Measurements from ENCODE around the gene RPL36A.

The RPL36A gene

DNA sequence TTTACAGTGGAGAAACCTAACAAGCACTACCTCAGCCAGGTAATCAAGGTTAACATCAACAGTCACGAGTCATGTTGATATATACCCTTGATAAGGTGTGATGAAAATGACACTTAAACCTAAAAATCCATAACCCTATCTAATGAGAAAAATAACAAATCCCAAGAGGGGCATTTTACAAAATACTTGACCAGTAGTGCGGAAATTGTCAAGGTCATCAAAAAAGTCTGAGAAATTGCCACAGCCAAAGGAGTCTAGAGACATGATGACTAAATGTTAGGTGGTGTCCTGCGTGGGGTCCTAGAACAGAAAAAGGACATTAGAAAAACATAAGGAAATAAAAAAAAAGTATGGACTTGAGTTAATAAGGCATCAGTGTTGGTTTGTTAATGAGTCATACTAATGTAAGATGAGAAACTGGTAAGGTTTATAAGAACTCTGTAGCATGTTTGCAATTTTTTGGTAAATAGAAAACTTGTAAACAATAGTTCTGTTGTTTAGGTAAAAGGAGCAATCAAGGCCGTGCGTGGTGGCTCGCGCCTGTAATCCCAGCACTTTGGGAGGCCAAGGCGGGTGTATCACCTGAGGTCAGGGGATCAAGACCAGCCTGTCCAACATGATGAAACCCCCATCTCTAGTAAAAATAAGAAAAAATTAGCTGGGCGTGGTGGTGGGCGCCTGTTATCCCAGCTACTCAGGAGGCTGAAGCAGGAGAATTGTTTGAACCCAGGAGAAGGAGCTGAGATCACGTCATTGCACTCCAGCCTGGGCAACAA lies 2.9 kb downstream of the RPL36A start:
- DNase-seq (ENCODE audit: low read depth in 2 of 2) = no peak

DNA sequence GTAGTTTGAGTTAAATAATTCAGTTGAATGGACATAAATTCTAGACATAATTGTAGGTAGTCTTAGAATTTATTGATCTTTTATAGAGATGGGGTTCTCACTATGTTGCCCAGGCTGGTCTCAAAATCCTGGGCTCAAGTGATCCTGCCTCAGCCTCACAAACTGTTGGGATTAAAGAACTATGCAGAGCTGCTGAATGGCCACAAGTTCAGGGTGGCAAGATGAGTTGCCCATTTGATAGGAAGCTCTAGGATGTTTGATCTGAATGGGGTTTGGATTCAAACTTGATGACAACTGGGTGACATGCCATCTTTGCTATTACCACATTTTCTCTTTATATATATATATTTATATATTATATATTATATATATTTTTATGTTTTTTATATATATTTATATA lies 3.6 kb downstream of the RPL36A start:
- no peak for DNase-seq (ENCODE audit: low read depth in 2 of 2)

DNA sequence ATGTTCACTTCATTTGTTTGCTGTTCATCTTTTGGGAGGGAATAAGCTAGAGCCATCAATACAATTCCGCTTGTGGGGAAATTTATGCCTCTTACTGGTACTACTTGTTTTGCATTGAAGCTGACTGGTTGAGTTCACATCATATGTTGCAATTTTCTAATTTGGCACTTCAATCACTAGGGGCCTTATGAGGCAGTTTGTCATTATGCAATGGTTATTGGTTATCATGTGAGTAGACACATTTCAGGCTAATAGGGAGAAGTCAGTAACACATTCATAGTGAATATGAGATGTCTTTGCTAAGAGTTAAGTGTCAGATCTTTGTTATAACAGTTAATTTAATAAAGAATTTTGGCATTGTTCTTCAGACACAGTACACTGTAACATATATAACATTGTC lies 5.0 kb downstream of the RPL36A start:
- no peak for DNase-seq (ENCODE audit: low read depth in 2 of 2)

DNA sequence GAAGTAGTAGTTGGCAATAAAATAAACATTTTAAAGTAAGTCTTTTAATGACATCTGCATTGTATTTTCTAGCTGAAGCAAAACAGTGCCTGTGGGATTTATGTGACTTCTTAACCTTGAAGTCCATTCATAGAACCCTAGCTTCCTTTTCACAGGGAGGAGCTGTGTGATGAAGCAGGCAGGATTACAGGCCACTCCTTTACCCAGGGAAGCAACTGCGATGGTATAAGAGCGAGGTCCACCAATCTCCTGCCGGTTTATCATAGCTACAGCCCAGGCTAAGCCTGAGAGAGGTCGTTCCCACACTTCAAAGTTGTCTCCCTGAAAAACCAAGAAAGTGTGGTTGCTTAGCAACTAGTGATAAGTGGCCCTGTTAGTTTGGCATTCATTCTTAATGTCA lies 7.0 kb downstream of the RPL36A start:
- no peak for DNase-seq (ENCODE audit: low read depth in 2 of 2)

DNA sequence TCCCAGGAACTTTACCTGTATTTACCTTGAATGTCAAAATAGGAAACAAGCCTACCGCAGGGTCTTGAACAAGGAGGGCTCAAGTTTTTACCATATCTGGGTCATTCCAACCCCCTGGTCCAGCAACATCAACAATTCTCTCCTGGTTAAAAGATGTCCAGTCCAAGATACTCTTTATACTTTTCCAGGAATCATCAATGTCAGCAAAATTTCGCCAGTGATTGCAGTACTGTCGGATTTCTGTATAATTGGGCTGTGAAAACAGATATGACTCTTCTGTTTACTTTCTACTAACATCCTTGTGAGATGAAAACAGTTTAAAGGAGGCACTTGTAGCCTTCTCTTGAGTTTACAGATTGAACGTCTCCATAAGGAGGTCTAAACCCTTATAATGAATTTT lies 7.9 kb downstream of the RPL36A start:
- DNase-seq (ENCODE audit: low read depth in 2 of 2) = no peak

DNA sequence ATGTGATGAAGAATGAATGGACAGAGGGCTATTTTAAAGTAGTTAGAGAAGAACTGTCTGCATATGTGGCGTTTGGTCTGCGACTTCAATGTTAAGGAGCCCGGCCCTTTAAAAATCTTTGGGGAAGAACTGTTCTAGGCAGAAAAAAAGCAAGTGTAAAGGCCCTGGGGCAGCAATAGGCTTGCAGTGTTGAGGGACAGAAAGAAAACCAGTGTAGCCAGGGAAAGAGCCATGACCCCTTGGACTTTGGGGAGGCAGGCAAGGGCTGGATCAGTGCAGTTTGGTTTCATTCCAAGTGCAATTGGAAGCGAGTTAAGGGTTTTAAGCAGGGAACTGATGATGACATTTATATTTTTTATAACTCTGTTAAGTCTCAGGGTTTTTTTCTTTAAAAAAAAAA lies 9.0 kb downstream of the RPL36A start:
- no peak for DNase-seq (ENCODE audit: low read depth in 2 of 2)

DNA sequence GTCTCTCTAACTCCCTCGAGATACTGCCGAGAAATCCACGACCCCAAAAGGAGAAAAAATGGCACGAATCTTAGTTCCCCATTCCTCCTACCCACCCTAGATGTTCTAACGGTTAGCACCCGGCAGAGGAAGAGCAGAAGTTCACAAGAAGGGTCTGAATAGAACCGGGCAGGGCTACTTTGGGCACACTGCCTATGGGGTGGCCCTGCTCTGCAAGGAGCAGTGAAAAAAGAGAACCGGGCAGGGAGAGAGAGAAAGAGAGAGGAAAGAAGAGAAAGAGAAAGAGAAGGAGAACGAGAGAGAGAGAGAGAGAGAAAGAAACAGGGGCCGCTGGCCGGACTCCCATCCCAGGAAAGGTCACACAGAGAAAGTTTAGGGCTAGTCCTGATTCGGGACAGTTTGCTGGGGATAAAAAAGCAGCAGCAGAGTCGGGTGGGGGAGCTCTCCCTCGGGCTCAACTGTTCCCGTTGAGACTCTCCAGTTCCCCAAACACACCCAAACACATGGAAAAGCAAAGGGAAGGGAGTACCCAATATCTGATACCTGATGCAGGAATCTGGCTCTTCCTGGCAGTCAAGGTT lies 16.4 kb downstream of the RPL36A start:
- no peak for DNase-seq (ENCODE audit: low read depth in 2 of 2)

DNA sequence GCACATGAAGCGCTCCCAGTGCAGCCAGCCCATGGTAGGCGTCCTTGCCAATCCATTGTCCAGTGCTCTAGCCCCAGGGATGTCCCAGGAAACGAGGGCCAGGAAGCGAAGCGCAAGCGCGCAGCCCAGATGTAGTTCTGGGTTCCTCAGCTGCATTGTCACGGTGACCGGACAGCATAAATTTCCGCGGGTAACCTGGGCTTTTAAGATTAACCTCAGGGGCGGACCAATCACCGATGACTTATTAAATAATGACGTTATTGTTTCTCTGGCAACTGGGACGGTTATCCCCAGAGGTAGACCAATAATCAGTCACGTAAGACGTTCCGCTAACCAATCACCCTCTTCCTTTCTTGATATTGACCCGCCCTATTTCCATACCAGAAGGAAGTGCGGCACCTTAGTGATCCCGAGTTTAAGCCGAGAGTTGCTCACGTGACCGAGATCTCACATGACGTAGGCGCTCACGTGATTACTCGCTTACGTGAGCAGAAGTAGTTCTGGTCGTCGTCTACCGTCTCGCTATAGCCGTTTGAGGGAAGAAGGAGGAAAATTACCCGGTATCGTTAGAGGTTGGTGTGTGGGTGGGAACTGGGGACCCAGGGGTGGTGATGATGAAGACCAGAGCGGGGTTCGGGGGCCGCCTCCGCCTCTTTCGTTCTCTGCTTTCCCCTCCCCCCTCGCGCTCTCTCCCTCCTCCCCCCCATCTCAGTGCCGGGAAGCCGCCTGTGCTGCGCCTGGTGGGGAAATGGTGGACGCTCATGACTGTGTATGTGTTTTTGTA lies 17.1 kb downstream of the RPL36A start, which contains the start of the genes GLA and HNRNPH2:
Gene GLA, minus strand, starts transcription at position 178 of the 784 bp plus-strand sequence. Its CDS starts 22 bp downstream, at position 156.
Gene HNRNPH2, plus strand, starts transcription at position 475 of the 784 bp plus-strand sequence. CDS start 3,767 bp downstream, outside the sequence.
- DNase-seq (ENCODE audit: low read depth in 2 of 2) = peak; percentile 66 to 74

DNA sequence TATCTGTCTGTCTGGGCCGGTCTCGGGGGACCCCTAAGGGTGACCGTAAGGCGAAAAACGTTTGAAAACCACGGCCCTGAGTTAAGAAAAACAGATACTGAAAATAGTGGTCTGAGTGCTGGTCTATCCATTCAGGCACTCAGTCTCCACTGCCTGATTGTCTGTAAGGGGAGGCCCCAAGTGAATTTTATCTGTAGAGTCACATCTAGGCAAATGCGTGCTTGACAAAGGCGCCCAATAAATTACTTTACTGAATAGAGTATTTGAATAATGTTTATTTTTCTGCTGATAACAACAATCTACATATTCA lies 17.7 kb downstream of the RPL36A start:
- no peak for DNase-seq (ENCODE audit: low read depth in 2 of 2)

DNA sequence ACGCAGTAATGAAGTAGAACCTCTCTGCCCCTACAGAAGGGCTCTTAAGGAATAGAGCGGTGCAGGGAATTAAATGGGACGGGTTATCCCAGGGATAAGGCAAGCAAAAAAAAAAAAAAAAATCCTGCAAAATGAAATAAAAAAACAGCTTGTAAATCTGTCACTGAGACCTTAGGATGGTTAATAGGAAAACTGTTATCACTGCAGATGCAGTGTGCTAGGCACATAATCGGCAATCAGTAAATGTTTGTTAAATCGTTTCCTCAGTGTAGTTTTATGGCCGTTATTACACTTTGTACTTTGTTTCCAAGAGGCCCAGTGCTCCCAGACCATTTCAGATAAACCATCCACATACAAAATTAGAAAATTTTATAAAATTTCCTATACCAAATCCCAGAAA lies 18.2 kb downstream of the RPL36A start:
- no peak for DNase-seq (ENCODE audit: low read depth in 2 of 2)

DNA sequence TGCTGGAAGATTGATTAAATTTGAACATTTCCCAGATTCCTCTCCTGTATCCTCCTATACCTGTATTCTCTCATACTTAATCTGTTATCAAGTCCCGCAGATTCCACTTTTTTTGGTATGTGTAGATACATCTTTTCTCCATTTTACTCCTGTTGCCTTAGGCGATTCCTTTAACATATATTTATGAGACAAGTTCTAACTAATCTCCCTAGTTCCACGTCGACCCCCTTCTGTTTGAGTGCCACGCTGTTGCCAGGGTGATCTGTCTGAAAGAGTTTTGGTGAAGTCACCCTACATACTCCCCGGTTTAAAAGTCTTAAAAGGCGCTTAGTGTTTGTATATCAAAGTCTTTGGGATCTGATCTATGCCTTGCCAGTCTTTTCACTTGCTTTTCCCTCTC lies 19.6 kb downstream of the RPL36A start:
- no peak for DNase-seq (ENCODE audit: low read depth in 2 of 2)

DNA sequence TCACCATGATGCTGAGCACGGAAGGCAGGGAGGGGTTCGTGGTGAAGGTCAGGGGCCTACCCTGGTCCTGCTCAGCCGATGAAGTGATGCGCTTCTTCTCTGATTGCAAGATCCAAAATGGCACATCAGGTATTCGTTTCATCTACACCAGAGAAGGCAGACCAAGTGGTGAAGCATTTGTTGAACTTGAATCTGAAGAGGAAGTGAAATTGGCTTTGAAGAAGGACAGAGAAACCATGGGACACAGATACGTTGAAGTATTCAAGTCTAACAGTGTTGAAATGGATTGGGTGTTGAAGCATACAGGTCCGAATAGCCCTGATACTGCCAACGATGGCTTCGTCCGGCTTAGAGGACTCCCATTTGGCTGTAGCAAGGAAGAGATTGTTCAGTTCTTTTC lies 21.2 kb downstream of the RPL36A start:
- DNase-seq (ENCODE audit: low read depth in 2 of 2) = no peak

DNA sequence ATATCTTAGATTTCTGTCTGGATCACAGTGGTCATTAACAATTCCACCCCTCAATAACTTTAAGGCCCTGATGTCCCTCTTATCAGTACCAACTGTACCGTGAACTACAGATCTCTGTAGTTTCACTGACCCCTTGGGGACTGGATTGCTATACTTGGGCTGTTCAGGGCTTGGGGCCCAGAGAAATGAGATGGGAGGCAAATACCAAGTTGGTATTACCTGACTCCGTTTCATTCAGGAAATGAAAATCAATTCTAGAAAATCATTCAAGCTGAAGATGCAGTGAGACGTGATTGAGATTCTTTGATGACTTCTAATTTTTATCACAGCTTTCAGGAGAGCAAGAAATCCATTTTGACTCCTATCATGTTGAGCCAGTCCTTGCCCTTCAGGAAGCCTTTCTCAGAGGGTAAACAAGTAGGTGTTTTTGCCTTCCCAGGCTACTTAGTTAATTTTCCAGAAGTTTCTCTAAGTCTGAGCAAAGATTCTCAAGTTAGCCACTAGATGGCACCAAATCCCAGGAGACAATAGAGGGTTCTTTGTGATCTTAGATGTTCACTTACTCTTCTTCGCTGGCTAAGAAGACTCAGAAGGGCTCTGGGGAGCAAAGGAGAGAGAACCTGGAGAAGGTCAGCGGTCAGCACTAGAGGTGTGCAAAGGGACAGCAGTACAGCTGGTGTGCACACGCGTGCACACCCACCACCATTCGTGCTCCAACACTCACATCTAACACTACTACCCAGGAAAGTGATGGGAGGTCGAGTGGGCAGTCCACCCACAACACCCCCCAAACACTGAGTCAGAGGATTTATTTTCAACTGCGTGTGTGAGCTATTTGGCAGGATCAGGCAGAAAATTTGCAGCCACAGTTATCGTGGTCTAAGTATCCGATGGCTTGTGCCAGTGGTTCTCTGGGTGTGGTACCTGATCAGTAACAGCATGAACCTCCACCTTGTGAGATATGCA lies 24.7 kb downstream of the RPL36A start:
- DNase-seq (ENCODE audit: low read depth in 2 of 2) = peak in 1 of 2 donors; percentile 30

DNA sequence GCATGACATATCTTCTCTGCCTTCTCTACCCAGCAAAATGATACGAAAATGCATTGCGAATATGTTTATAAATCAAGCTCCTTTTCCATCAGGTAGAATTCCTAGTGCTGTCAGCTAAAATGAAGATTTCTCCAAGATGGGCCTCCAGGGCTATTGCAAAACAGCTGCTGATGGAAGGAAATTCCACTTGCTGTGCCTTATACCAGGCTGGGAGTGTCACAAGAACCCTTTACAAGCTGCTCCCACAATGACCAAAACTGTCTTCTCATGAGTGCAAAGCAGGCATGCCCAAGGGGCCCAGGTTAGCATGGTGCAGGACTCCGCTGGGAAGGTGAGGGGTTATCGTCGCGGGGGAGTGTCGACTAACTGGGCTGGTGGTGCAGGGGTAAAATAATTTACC lies 25.9 kb downstream of the RPL36A start:
- DNase-seq (ENCODE audit: low read depth in 2 of 2) = no peak

DNA sequence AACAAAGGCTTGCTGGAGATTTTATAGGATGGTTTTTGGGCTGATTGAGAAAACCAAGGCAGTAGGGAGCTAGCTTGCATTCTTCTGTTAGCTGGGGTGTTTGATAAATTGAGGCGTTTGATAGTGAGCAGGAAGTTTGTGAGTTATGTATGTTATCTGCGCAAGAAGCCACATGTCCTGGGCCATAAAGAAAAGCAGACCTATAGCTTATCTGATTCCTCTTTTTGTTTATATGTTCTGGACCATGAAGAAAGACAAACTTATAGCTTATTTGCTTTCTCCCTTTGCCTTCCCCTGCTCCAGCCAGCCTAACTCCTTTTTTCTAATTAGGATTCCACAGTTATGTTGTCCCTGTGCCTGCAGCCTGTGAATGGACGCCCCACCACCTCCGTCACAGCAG lies 26.4 kb downstream of the RPL36A start:
- DNase-seq (ENCODE audit: low read depth in 2 of 2) = no peak

DNA sequence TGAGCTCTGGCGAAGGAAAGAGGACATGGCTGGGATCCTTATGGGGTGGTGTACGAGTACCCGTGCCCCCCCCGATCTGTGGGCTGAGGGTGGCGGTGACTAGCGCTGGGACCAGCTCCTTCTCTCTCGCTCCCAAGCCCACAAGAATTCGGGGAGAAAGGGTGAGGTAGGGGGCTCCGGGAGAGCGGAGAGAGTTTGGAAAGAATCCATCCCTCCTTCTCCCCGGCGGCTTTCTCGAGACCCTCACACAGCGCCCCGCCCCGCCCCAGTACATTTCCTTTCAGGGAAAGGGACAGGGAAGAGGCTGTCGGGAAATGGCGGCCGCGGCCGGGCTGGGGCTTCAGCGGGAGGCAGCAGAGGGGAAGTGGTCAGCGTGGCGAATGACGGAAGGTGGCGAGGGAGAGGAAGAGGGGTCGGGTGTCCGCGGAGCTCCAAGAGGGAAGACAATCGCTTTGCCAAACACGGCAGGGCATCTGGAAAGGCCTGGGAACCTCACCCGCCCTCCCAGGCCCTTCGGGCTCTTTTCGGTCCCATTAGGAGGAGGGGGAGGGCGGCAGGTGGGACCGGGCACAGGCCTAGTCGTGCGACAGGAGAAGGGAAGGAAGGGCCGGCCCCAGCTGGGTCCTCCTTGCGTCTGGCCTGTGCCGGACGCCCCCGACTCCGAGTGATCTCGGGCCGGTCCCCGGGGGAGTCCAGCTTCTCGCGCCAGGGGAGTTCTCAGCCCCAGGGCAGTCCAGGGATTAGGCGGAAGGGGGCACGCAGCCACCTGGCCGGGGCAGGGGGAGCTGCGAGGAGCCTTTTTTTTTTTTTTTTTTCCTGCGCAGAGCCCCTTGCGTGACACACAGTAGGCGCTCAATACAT lies 27.4 kb downstream of the RPL36A start:
- DNase-seq (ENCODE audit: low read depth in 2 of 2) = peak in 1 of 2 donors; percentile 37

DNA sequence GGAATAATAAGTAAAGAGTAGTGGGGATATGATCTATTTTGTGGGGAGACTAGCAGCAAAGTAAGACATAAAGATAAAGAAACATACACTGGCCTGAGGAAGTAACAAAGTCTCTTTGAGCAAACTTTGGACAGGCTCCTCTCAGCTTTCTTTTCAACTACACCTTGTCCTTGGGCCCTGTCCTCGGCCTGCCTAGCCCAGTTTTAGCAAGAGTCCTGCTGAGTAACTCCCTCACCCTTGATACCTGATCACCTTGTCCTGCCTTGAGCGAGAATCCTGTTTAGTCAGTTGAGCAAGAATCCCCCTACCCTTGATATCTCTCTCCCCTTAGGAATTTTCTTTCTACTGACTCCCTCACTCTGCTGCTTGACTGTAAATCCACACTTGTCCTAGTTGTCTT lies 28.7 kb downstream of the RPL36A start:
- no peak for DNase-seq (ENCODE audit: low read depth in 2 of 2)

DNA sequence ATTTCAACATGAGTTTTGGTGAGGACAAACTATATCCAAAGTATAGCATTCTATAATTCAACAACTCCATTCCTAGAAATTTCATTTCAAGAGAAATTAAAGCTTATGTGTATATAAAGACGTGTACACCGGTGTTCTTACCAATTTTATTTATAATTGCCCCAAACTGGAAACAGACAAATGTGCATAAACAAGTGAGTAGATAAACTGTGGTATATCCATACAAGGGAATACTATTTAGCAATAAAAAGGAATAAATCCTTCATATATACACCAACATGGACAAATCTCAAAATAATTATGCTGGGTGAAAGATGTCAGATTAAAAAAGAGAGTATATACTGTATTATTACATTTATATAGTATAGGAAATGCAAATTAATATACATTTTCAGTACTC lies 37.1 kb downstream of the RPL36A start:
- no peak for DNase-seq (ENCODE audit: low read depth in 2 of 2)

DNA sequence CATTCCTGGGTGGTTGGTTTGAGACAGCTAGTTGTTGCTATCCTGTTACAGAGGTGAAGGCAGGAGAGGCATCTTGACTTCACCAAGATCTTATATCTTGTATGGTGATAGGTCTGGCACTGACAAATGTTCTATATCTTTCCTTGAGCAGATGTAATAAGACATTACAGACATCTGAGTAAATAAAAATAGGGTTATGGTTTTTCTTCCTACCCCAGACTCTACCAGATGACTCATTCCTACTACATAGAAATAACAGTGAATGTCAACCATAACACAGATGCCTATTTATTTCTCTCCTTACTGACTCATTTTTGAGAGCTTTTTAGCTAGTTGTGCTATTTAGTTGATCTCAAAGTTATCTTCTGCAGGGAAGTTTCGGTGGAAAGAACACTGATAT lies 39.1 kb downstream of the RPL36A start:
- no peak for DNase-seq (ENCODE audit: low read depth in 2 of 2)

DNA sequence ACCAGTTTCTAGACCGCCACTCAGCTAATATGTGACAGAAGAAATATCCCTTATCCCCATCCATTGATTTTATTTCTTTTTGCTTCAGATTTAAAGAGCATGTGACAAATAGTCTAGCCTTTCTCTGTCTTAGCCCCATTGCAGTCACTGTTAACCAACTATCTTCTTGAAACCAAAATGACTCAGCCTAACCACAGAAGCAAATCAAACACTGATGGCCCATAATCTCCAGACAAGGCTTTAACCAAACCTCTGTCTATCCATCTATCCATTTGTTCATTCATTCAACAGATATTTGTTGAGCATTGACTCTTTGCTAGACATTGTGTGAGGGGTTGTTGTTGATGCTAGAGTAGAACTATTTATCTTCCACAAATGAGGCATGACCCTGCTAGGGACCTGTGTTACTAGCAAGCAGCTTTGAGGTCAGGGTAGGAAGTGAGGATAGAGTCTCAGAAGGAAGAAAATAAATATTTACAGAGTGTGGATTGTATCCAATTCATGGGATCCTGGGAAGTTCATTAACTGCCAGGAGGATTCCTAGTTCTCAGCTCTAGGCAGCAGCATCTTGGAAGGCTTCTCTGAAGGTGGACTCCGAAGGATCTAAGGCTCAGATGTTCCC lies 39.8 kb downstream of the RPL36A start:
- no peak for DNase-seq (ENCODE audit: low read depth in 2 of 2)
